Coronary artery (tissue), 2 donors: ENCODE measurements around the gene TEAD4.

ENCODE experiments used
- DNase-seq: peaks from one replicate; pipeline ENCODE4 v3.0.0-alpha.2; 2017; ENCODE audit warnings: low spot score
- H3K27ac ChIP-seq, 2 donors: fragments of 200-600 bp; sonication (generic); one replicate each; pipeline ENCODE4 v1.5.1; 2016 to 2019
- H3K4me3 ChIP-seq: fragments of 200-600 bp; sonication (generic); 2 replicates; pipeline ENCODE4 v1.5.1; 2016; ENCODE audit warnings: mild to moderate bottlenecking, moderate library complexity
- TF ChIP-seq, protein P1 (sequence below): fragments of 200-600 bp; sonication (generic); IDR thresholded peaks from one replicate; pipeline ENCODE4 v1.5.1; 2019; ENCODE audit warnings: antibody characterized with exemption

Gene TEAD4

DNA sequence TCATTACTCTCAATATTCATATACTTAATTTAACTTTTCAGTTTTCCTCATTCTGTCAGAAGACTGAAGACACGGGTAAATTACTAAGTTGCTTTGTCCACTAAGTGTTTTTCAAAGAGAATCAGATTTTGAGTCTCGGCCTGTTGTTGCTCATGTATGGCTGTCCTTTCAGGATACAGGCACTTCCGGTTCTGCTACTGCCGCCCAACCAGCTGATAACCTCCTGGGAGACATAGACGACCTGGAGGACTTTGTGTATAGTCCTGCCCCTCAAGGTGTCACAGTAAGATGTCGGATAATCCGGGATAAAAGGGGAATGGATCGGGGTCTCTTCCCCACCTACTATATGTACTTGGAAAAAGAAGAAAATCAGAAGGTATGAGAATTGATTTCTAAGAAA is 28.3 kb upstream of the TEAD4 start:
- DNase-seq: no peak
- Histone ChIP-seq H3K4me3 (no peak overlapping the region), H3K27ac (no peak overlapping the region)
- TF ChIP-seq, protein P1, sequence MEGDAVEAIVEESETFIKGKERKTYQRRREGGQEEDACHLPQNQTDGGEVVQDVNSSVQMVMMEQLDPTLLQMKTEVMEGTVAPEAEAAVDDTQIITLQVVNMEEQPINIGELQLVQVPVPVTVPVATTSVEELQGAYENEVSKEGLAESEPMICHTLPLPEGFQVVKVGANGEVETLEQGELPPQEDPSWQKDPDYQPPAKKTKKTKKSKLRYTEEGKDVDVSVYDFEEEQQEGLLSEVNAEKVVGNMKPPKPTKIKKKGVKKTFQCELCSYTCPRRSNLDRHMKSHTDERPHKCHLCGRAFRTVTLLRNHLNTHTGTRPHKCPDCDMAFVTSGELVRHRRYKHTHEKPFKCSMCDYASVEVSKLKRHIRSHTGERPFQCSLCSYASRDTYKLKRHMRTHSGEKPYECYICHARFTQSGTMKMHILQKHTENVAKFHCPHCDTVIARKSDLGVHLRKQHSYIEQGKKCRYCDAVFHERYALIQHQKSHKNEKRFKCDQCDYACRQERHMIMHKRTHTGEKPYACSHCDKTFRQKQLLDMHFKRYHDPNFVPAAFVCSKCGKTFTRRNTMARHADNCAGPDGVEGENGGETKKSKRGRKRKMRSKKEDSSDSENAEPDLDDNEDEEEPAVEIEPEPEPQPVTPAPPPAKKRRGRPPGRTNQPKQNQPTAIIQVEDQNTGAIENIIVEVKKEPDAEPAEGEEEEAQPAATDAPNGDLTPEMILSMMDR: no peak

DNA sequence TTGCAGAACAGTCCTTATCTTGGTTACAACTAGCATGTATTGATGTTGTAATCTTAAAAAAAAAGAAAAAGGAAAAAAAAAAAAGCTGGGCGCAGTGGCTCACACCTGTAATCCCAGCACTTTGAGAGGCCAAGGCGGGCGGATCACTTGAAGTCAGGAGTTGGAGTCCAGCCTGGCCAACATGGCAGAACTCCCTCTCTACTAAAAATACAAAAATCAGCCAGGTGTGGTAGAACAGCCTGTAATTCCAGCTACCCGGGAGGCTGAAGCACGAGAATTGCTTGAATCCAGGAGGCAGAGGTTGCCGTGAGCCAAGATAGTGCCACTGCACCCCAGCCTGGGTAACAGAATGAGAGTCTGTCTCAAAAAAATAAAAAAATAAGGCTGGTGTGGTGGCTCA is 25.6 kb upstream of the TEAD4 start:
- Histone ChIP-seq H3K27ac (no peak overlapping the region), H3K4me3 (no peak overlapping the region)
- TF ChIP-seq, protein P1: no peak
- no peak for DNase-seq

DNA sequence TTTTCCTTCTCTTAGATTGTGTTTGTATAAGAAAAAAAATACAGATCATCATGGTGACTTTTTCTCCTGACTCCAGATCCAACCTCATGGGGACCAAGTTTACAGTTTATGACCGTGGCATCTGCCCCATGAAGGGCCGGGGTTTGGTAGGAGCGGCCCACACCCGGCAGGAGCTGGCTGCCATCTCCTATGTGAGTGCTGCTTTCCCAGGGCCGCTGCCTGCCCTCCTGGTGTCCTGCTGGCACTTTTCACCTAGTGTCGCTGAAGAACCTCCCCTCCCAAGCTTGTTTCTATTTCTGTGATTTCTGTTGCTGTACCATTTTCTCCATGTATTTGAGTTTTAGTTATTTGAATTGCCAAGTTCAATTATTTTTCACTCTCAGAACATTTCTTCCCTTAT is 24.8 kb upstream of the TEAD4 start:
- Histone ChIP-seq H3K4me3 (no peak overlapping the region), H3K27ac (no peak overlapping the region)
- no peak for DNase-seq
- TF ChIP-seq, protein P1: no peak

DNA sequence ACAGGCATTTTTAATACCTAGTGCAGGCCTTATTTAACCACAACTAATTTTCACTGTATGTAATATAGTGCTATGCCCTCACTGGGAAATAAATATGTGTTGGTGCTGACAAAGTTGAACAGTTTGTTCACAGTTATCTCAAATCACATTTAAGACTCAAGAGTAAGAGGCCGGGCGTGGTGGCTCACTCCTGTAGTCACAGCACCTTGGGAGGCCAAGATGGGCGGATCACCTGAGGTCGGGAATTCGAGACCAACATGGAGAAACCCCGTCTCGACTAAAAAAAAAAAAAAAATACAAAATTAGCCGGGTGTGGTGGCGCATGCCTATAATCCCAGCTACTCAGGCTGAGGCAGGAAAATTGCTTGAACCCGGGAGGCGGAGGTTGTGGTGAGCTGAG is 22.9 kb upstream of the TEAD4 start:
- TF ChIP-seq, protein P1: no peak
- Histone ChIP-seq H3K27ac (no peak overlapping the region), H3K4me3 (no peak overlapping the region)
- no peak for DNase-seq

DNA sequence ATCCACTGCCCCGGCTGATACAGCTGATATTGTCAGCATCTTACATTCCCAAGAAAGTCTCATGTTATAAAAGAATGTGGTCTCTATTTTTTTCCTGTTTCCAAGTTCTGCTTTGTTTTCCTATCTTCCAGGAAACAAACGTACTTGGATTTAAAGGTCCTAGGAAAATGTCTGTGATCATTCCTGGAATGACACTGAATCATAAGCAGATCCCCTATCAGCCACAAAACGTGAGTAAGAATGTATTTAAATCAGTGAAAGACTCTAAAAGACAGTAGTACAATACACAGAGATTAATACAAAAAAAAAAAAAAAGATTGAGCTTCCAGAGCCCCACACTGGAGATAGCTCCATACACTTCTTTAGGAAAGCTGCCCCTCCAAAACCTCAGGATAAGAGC is 21.7 kb upstream of the TEAD4 start:
- DNase-seq: no peak
- TF ChIP-seq, protein P1: no peak
- Histone ChIP-seq H3K27ac (no peak overlapping the region), H3K4me3 (no peak overlapping the region)

DNA sequence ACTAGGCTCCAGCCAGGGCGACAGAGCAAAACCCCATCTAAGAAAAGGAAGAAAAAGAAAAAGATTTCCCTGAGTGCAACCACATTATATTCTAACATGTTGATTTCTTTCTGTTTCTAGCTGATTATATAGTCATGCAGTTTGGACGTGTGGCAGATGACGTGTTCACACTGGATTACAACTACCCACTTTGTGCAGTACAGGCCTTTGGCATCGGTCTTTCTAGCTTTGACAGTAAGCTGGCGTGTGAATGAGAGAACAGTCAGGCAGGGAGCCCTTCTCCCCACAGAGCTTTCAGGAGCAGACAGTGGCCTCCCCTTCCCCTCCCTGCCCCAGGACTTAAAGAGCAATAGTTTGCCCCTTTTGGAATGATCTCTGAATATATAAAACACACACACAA is 20.0 kb upstream of the TEAD4 start:
- TF ChIP-seq, protein P1: no peak
- Histone ChIP-seq H3K27ac (no peak overlapping the region), H3K4me3 (no peak overlapping the region)
- no peak for DNase-seq

DNA sequence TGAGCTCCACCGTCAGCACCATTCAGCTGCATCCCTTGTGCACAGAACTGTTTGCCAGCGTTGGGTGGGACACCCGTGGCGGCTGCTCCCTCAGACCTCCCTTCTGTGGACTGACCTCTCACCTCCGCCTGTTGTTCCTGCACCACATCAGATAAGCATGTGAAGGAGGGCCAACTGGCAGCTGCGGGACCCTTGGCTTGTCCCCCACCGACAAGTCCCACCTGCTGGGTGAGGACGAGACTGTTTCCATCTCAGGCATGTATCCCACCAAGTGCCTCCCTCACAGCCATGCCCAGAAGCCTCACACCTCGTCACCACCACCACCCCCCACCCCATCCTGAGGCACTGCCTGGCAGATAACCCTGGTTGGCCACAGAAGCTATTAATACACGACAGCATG is 18.6 kb upstream of the TEAD4 start:
- TF ChIP-seq, protein P1: no peak
- Histone ChIP-seq H3K27ac (no peak overlapping the region), H3K4me3 (no peak overlapping the region)
- DNase-seq: no peak
